T-helper 1 cell treated with Interleukin-12 subunit alpha and Interleukin-12 subunit beta and Interleukin-4 antibody, amounts not matched to agents 30 μg/mL and 1 μg/mL, for 36 hours (primary cell): ENCODE measurements around the gene SAXO2.
A peak's percentile ranks its signal among the peaks of the same experiment; 100 is the strongest.
"Not testable (repeated sequence)": the region's sequence is repeated elsewhere in the genome, so short reads cannot be mapped to it uniquely, and the experiment has no call there.

Experiments used
- H3K27ac Mint-ChIP-seq: one replicate; pipeline ENCODE4 v1.8.0; 2021; ENCODE audit warnings: mild to moderate bottlenecking, mixed read lengths
- H3K27me3 Mint-ChIP-seq: one replicate; pipeline ENCODE4 v1.8.0; 2021; ENCODE audit warnings: low read depth, mixed read lengths
- H3K36me3 Mint-ChIP-seq: one replicate; pipeline ENCODE4 v1.8.0; 2021; ENCODE audit warnings: low read depth, mixed read lengths
- H3K4me1 Mint-ChIP-seq: one replicate; pipeline ENCODE4 v1.8.0; 2021; ENCODE audit warnings: low read depth, mixed read lengths
- H3K4me3 Mint-ChIP-seq: one replicate; pipeline ENCODE4 v1.8.0; 2021; ENCODE audit warnings: mild to moderate bottlenecking, moderate library complexity, mixed read lengths
- H3K9me3 Mint-ChIP-seq: one replicate; pipeline ENCODE4 v1.8.0; 2021; ENCODE audit warnings: mixed read lengths

The SAXO2 gene

GRCh38 chr15:82263350-82263749 is 732 bp downstream of the SAXO2 start:
- Mint-ChIP-seq H3K4me1 (peaks cover 21% of the 10 kb centered on the region), H3K36me3 (peaks cover 8% of the 10 kb centered on the region)

GRCh38 chr15:82267137-82267536 is 4.5 kb downstream of the SAXO2 start:
- H3K36me3 Mint-ChIP-seq, H3K4me3 Mint-ChIP-seq, H3K4me1 Mint-ChIP-seq, H3K27me3 Mint-ChIP-seq, H3K27ac Mint-ChIP-seq, H3K9me3 Mint-ChIP-seq: not testable (repeated sequence)

More at GRCh38 chr15:82263350-82263749, 732 bp downstream of the SAXO2 start:
- Mint-ChIP-seq H3K27ac (peak overlapping the region; percentile 83), H3K4me3 (peak overlapping the region; percentile 94), H3K27me3 (no peaks in the 10 kb centered on the region), H3K9me3 (no peaks in the 10 kb centered on the region)

- H3K27me3 Mint-ChIP-seq, H3K4me3 Mint-ChIP-seq, H3K27ac Mint-ChIP-seq, H3K4me1 Mint-ChIP-seq, H3K9me3 Mint-ChIP-seq, H3K36me3 Mint-ChIP-seq: not testable (repeated sequence)
These were observed 5.8 kb downstream of the SAXO2 start for GRCh38 chr15:82268454-82268853.

- Mint-ChIP-seq H3K27me3 (peaks cover 27% of the 10 kb centered on the region), H3K27ac (no peak overlapping the region), H3K4me3 (no peak overlapping the region), H3K9me3 (no peaks in the 10 kb centered on the region), H3K36me3 (no peaks in the 10 kb centered on the region), H3K4me1 (no peaks in the 10 kb centered on the region)
These were observed 9.5 kb downstream of the SAXO2 start for GRCh38 chr15:82272154-82272553.

- Mint-ChIP-seq H3K9me3 (no peaks in the 10 kb centered on the region), H3K36me3 (no peaks in the 10 kb centered on the region), H3K27me3 (peaks cover 52% of the 10 kb centered on the region), H3K27ac (no peak overlapping the region), H3K4me1 (no peaks in the 10 kb centered on the region), H3K4me3 (no peak overlapping the region)
These were observed 12.8 kb downstream of the SAXO2 start for GRCh38 chr15:82275410-82275809.

- not testable (repeated sequence) for H3K4me3 Mint-ChIP-seq, H3K27ac Mint-ChIP-seq, H3K9me3 Mint-ChIP-seq, H3K4me1 Mint-ChIP-seq, H3K36me3 Mint-ChIP-seq
- H3K27me3 Mint-ChIP-seq, result peaks cover 36% of the 10 kb centered on the region
These were observed 18.7 kb downstream of the SAXO2 start for GRCh38 chr15:82281276-82281675.

GRCh38 chr15:82282386-82282785 is 19.8 kb downstream of the SAXO2 start:
- not testable (repeated sequence) for H3K9me3 Mint-ChIP-seq, H3K4me3 Mint-ChIP-seq, H3K27ac Mint-ChIP-seq, H3K36me3 Mint-ChIP-seq
- Mint-ChIP-seq H3K27me3 (peaks cover 36% of the 10 kb centered on the region), H3K4me1 (peaks cover 12% of the 10 kb centered on the region)

- Mint-ChIP-seq H3K4me1 (peaks cover 14% of the 10 kb centered on the region), H3K27me3 (peaks cover 31% of the 10 kb centered on the region)
- H3K36me3 Mint-ChIP-seq, H3K4me3 Mint-ChIP-seq, H3K9me3 Mint-ChIP-seq, H3K27ac Mint-ChIP-seq: not testable (repeated sequence)
These were observed 21.8 kb downstream of the SAXO2 start for GRCh38 chr15:82284381-82284780.

- not testable (repeated sequence) for H3K9me3 Mint-ChIP-seq, H3K27ac Mint-ChIP-seq, H3K36me3 Mint-ChIP-seq
- H3K27me3 Mint-ChIP-seq, result peaks cover 30% of the 10 kb centered on the region
- peak overlapping the region; percentile 56 for H3K4me3 Mint-ChIP-seq
- peaks cover 17% of the 10 kb centered on the region for H3K4me1 Mint-ChIP-seq
These were observed 23.9 kb downstream of the SAXO2 start for GRCh38 chr15:82286475-82286874.

GRCh38 chr15:82288202-82288601 is 25.6 kb downstream of the SAXO2 start:
- H3K27ac Mint-ChIP-seq, H3K9me3 Mint-ChIP-seq, H3K36me3 Mint-ChIP-seq, H3K4me3 Mint-ChIP-seq: not testable (repeated sequence)
- Mint-ChIP-seq H3K27me3 (peaks cover 25% of the 10 kb centered on the region), H3K4me1 (peaks cover 17% of the 10 kb centered on the region)

GRCh38 chr15:82292271-82292670 is 29.7 kb downstream of the SAXO2 start:
- Mint-ChIP-seq H3K4me3 (no peak overlapping the region), H3K27me3 (peaks cover 25% of the 10 kb centered on the region), H3K4me1 (peaks cover 6% of the 10 kb centered on the region), H3K36me3 (peaks cover 2% of the 10 kb centered on the region), H3K9me3 (peaks cover 8% of the 10 kb centered on the region), H3K27ac (no peak overlapping the region)

GRCh38 chr15:82294061-82294690 is 31.6 kb downstream of the SAXO2 start:
- H3K27ac Mint-ChIP-seq, result no peak overlapping the region

GRCh38 chr15:82297546-82297945 is 34.9 kb downstream of the SAXO2 start:
- Mint-ChIP-seq H3K4me3 (no peak overlapping the region), H3K27ac (no peak overlapping the region), H3K36me3 (peaks cover 2% of the 10 kb centered on the region), H3K9me3 (no peaks in the 10 kb centered on the region), H3K4me1 (peaks cover 5% of the 10 kb centered on the region), H3K27me3 (peaks cover 7% of the 10 kb centered on the region)

More at GRCh38 chr15:82294061-82294690, 31.6 kb downstream of the SAXO2 start:
- Mint-ChIP-seq H3K36me3 (peaks cover 2% of the 10 kb centered on the region), H3K4me3 (no peak overlapping the region), H3K27me3 (peaks cover 17% of the 10 kb centered on the region), H3K9me3 (no peaks in the 10 kb centered on the region), H3K4me1 (peaks cover 8% of the 10 kb centered on the region)

- peaks cover 7% of the 10 kb centered on the region for H3K27me3 Mint-ChIP-seq
- H3K4me3 Mint-ChIP-seq, result no peak overlapping the region
- H3K27ac Mint-ChIP-seq, result no peak overlapping the region
- H3K4me1 Mint-ChIP-seq, result peaks cover 5% of the 10 kb centered on the region
- no peaks in the 10 kb centered on the region for H3K9me3 Mint-ChIP-seq
- peaks cover 2% of the 10 kb centered on the region for H3K36me3 Mint-ChIP-seq
These were observed 35.4 kb downstream of the SAXO2 start for GRCh38 chr15:82298032-82298431.

- no peak overlapping the region for H3K4me3 Mint-ChIP-seq
- no peak overlapping the region for H3K27ac Mint-ChIP-seq
These were observed 35.9 kb downstream of the SAXO2 start for GRCh38 chr15:82298520-82298919.

GRCh38 chr15:82299511-82299914 is 36.9 kb downstream of the SAXO2 start:
- not testable (repeated sequence) for H3K27me3 Mint-ChIP-seq, H3K4me1 Mint-ChIP-seq, H3K27ac Mint-ChIP-seq, H3K36me3 Mint-ChIP-seq, H3K4me3 Mint-ChIP-seq, H3K9me3 Mint-ChIP-seq

More at GRCh38 chr15:82298520-82298919, 35.9 kb downstream of the SAXO2 start:
- H3K36me3 Mint-ChIP-seq, result peaks cover 2% of the 10 kb centered on the region
- H3K27me3 Mint-ChIP-seq, result peaks cover 7% of the 10 kb centered on the region
- H3K9me3 Mint-ChIP-seq, result no peaks in the 10 kb centered on the region
- peaks cover 5% of the 10 kb centered on the region for H3K4me1 Mint-ChIP-seq
